HepG2 (cell line): ENCODE data around the gene TOR1B. TPM values are rescaled to one million over a fixed set of nuclear protein-coding genes. Genes with fewer than 3 reads are reported as not detected.
A peak's percentile ranks its signal among the peaks of the same experiment; 100 is the strongest.

Experiments
- ATF7-NPFF ChIP-seq: sonication (generic); formaldehyde crosslinking; IDR thresholded peaks from 2 replicates; pipeline ENCODE4 v1.8.1; 2023; ENCODE audit warnings: mild to moderate bottlenecking, low read depth, missing genetic modification reagents, moderate library complexity
- CHCHD3 ChIP-seq: sonication (generic); formaldehyde crosslinking; IDR thresholded peaks from 2 replicates; pipeline ENCODE4 v1.8.0; 2022; ENCODE audit warnings: mild to moderate bottlenecking, missing genetic modification reagents, moderate library complexity
- CHD4 ChIP-seq: fragments of 200-600 bp; sonication (generic); IDR thresholded peaks from 2 replicates; pipeline ENCODE4 v1.7.0; 2017; ENCODE audit warnings: mild to moderate bottlenecking, low read length, borderline replicate concordance
- DR1 ChIP-seq: sonication (generic); formaldehyde crosslinking; IDR thresholded peaks from 2 replicates; pipeline ENCODE4 v1.8.0; 2021; ENCODE audit warnings: mild to moderate bottlenecking, missing genetic modification reagents, inconsistent platforms
- DRAP1 ChIP-seq: IDR thresholded peaks from 2 replicates; pipeline ENCODE4 v1.6.1; 2016; ENCODE audit warnings: missing genetic modification reagents, missing compliant biosample characterization
- FOXO1 ChIP-seq: sonication (generic); formaldehyde crosslinking; IDR thresholded peaks from 2 replicates; pipeline ENCODE4 v1.4.0; 2020; ENCODE audit warnings: missing genetic modification reagents
- GABPA ChIP-seq, 2 experiments: IDR thresholded peaks; 2 replicates each; pipeline ENCODE4 v1.6.1; 2011 to 2016; ENCODE audit warnings: low read depth in 2 of 2, low read length in 1 of 2, missing biosample characterization in 1 of 2, missing genetic modification characterization in 1 of 2
- KLF12 ChIP-seq: sonication (generic); formaldehyde crosslinking; IDR thresholded peaks from 2 replicates; pipeline ENCODE4 v1.4.0; 2020; ENCODE audit warnings: missing genetic modification reagents, borderline replicate concordance
- MYC ChIP-seq: sonication (generic); formaldehyde crosslinking; IDR thresholded peaks from 2 replicates; pipeline ENCODE4 v1.9.0; 2021; ENCODE audit warnings: missing genetic modification reagents, borderline replicate concordance
- RFXAP ChIP-seq: sonication (generic); formaldehyde crosslinking; IDR thresholded peaks from 2 replicates; pipeline ENCODE4 v1.4.0; 2020; ENCODE audit warnings: missing genetic modification reagents, borderline replicate concordance
- SUZ12 ChIP-seq: fragments of 150-350 bp; IDR thresholded peaks from 2 replicates; pipeline ENCODE4 v1.6.1; 2014; ENCODE audit warnings: low read depth, low read length
- TOPORS ChIP-seq: sonication (generic); formaldehyde crosslinking; IDR thresholded peaks from 2 replicates; pipeline ENCODE4 v1.8.0; 2023; ENCODE audit warnings: mild to moderate bottlenecking, missing genetic modification reagents
- ZMYM2 ChIP-seq: sonication (generic); formaldehyde crosslinking; IDR thresholded peaks from 2 replicates; pipeline ENCODE4 v1.8.0; 2022; ENCODE audit warnings: mild to moderate bottlenecking, missing genetic modification reagents
- ZNF143 ChIP-seq: sonication (generic); formaldehyde crosslinking; IDR thresholded peaks from 2 replicates; pipeline ENCODE4 v1.4.0; 2020; ENCODE audit warnings: missing genetic modification reagents
- ZNF276 ChIP-seq: sonication (generic); formaldehyde crosslinking; IDR thresholded peaks from 2 replicates; pipeline ENCODE4 v1.4.0; 2020; ENCODE audit warnings: mild to moderate bottlenecking, low read depth, missing genetic modification reagents
- ZNF564 ChIP-seq: sonication (generic); formaldehyde crosslinking; IDR thresholded peaks from 2 replicates; pipeline ENCODE4 v1.8.1; 2023; ENCODE audit warnings: mild to moderate bottlenecking, missing genetic modification reagents
- ZNF747 ChIP-seq: sonication (generic); formaldehyde crosslinking; IDR thresholded peaks from 2 replicates; pipeline ENCODE4 v1.8.1; 2023; ENCODE audit warnings: missing genetic modification reagents, mild to moderate bottlenecking, borderline replicate concordance
- ZSCAN31 ChIP-seq: sonication (generic); formaldehyde crosslinking; IDR thresholded peaks from 2 replicates; pipeline ENCODE4 v1.5.0; 2020; ENCODE audit warnings: low read depth, mild to moderate bottlenecking, missing genetic modification reagents
- polyA plus RNA-seq, 8 experiments: library from polyadenylated mRNA; depleted of rRNA in 3 of 8; stranded (reverse) in 7 of 8; unstranded in 1 of 8; fragments of >200 nt; fragmentation: Illumina TruSeq in 4 of 8; extraction: Trizol in 4 of 8; gene quantifications; 2 replicates each; pipeline versions ENCODE4 v1.2.1 to v1.2.3, GENCODE V29; 2011 to 2016; ENCODE audit warnings: low read depth in 4 of 8, missing spikeins in 1 of 8, mixed read lengths in 1 of 8; ENCODE audit not compliant: insufficient read depth in 1 of 8
- total RNA-seq, 5 experiments: library from RNA; depleted of rRNA; stranded (reverse); fragments of >200 nt; fragmentation: Illumina TruSeq; extraction: Trizol; gene quantifications; 2 replicates each; pipeline ENCODE4 v1.2.3, GENCODE V29; 2016; ENCODE audit warnings: low read depth in 1 of 5
- TF ChIP-seq, protein P1 (sequence below): conservative IDR thresholded peaks from 2 replicates; pipeline ENCODE4 v1.6.1; 2018; ENCODE audit warnings: missing genetic modification reagents
- TF ChIP-seq, protein P2 (sequence below): sonication (generic); formaldehyde crosslinking; IDR thresholded peaks from 2 replicates; pipeline ENCODE4 v1.4.0; 2020; ENCODE audit warnings: missing genetic modification reagents

The TOR1B gene
- total and polyA plus RNA-seq, 2 of the 13 experiments (the other 11 are each of a cell fraction or from before 2014, with no cell fraction given), result 18.1 to 21.3 TPM

GRCh38 chr9:129823935-129824601, 21.1 kb downstream of the TOR1B start, which contains the start of gene TOR1A (continued):
- TF ChIP-seq, protein P1, sequence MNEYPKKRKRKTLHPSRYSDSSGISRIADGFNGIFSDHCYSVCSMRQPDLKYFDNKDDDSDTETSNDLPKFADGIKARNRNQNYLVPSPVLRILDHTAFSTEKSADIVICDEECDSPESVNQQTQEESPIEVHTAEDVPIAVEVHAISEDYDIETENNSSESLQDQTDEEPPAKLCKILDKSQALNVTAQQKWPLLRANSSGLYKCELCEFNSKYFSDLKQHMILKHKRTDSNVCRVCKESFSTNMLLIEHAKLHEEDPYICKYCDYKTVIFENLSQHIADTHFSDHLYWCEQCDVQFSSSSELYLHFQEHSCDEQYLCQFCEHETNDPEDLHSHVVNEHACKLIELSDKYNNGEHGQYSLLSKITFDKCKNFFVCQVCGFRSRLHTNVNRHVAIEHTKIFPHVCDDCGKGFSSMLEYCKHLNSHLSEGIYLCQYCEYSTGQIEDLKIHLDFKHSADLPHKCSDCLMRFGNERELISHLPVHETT (CRISPR knock-in tag), result peak; percentile 96
- TF ChIP-seq GABPA (IDR thresholded peaks at IDR 0.05; ENCODE audit: low read depth, low read length), result peak; percentile 88
- peak; percentile 94 for TF ChIP-seq GABPA (CRISPR knock-in tag; IDR thresholded peaks at IDR 0.05; ENCODE audit: low read depth)
- TF ChIP-seq ZNF276 (CRISPR knock-in tag), result 0 out of 2 replicates have a peak, but pooled peaks have one; percentile 30
- TF ChIP-seq, protein P2, sequence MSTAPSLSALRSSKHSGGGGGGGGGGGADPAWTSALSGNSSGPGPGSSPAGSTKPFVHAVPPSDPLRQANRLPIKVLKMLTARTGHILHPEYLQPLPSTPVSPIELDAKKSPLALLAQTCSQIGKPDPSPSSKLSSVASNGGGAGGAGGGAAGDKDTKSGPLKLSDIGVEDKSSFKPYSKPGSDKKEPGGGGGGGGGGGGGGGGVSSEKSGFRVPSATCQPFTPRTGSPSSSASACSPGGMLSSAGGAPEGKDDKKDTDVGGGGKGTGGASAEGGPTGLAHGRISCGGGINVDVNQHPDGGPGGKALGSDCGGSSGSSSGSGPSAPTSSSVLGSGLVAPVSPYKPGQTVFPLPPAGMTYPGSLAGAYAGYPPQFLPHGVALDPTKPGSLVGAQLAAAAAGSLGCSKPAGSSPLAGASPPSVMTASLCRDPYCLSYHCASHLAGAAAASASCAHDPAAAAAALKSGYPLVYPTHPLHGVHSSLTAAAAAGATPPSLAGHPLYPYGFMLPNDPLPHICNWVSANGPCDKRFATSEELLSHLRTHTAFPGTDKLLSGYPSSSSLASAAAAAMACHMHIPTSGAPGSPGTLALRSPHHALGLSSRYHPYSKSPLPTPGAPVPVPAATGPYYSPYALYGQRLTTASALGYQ (CRISPR knock-in tag), result no peak
- TF ChIP-seq TOPORS (CRISPR knock-in tag), result 0 out of 2 replicates have a peak, but pooled peaks have one; percentile 69
- peak; percentile 79 for TF ChIP-seq FOXO1
- TF ChIP-seq RFXAP (CRISPR knock-in tag), result peak; percentile 53; the same call in 1 of the 2 replicates
- TF ChIP-seq CHD4, result peak; percentile 64; the same call in 1 of the 2 replicates
- TF ChIP-seq KLF12 (CRISPR knock-in tag), result peak; percentile 50; the same call in 1 of the 2 replicates
- peak; percentile 90; the same call in 1 of the 2 replicates for TF ChIP-seq ZNF747 (CRISPR knock-in tag)
- peak; percentile 80; the same call in 1 of the 2 replicates for TF ChIP-seq DR1 (CRISPR knock-in tag)
- TF ChIP-seq CHCHD3, result no peak
- TF ChIP-seq DRAP1 (CRISPR knock-in tag), result peak; percentile 60
- TF ChIP-seq ZNF143 (CRISPR knock-in tag), result peak; percentile 70
- peak; percentile 98 for TF ChIP-seq ZMYM2 (CRISPR knock-in tag)
- no peak for TF ChIP-seq SUZ12
- peak; percentile 95 for TF ChIP-seq MYC (CRISPR knock-in tag)
- TF ChIP-seq ZSCAN31 (CRISPR knock-in tag), result peak; percentile 92
- peak; percentile 68; the same call in 1 of the 2 replicates for TF ChIP-seq ATF7-NPFF
- TF ChIP-seq ZNF564 (CRISPR knock-in tag), result no peak
